Right cardiac atrium (tissue), 5 donors: ENCODE results near the gene PSMC2. TPM values are rescaled to one million over a fixed set of nuclear protein-coding genes. Genes with fewer than 3 reads are reported as not detected.

Source experiments
- ATAC-seq, 2 donors: fragments of 200-7000 bp; cut with Tn5 transposase; one replicate each; pipeline versions ENCODE4 v1.8.0 to v1.9.1; 2020; ENCODE audit warnings: moderate library complexity in 2 of 2, mild to moderate bottlenecking in 1 of 2
- DNase-seq, 3 donors: peaks; one replicate each; pipeline ENCODE4 v3.0.0-alpha.2; 2020
- H3K27ac ChIP-seq: one replicate; pipeline ENCODE4 v1.5.1; 2013; ENCODE audit warnings: mild to moderate bottlenecking, low read length, control low read depth, moderate library complexity
- H3K27me3 ChIP-seq: one replicate; pipeline ENCODE4 v1.6.1; 2013; ENCODE audit not compliant: control insufficient read depth, insufficient read depth
- H3K4me1 ChIP-seq: one replicate; pipeline ENCODE4 v1.6.1; 2013; ENCODE audit warnings: low read length; ENCODE audit not compliant: control insufficient read depth, insufficient read depth
- H3K4me3 ChIP-seq: one replicate; pipeline ENCODE4 v1.5.1; 2013; ENCODE audit warnings: low read length, control low read depth
- H3K9me3 ChIP-seq: one replicate; pipeline ENCODE4 v1.6.1; 2013; ENCODE audit warnings: low read length; ENCODE audit not compliant: control insufficient read depth
- WGBS: extraction: QIAGEN DNeasy Blood & Tissue Kit; methylation state at CpG from one replicate; pipeline ENCODE4 v1.1.7; 2013; 5-methylcytosine and 5-hydroxymethylcytosine counted together
- intact Hi-C, 4 donors: fragments of 100-400 bp; cut with DNase I; formaldehyde crosslinking; loops; one replicate each; pipeline versions ENCODE4 v1.11.0 to v1.14.0; 2022 to 2023
- polyA plus RNA-seq: library from polyadenylated mRNA; stranded (reverse); fragments of 200-250 nt; gene quantifications from one replicate; pipeline ENCODE4 v1.2.3, GENCODE V29; 2013
- total RNA-seq, 4 donors: library from RNA; stranded (reverse); fragmentation: NEBNext Ultra II Directional; extraction: Animal tissue kit (Norgen Biotek cat#: 25700); gene quantifications; one replicate each; pipeline ENCODE4 v1.2.1, GENCODE V29; 2021
- donor health status: healthy with polysubstance abuse.
- donor health status: DM: no; HTN: yes; CAD: no.
- donor health status: DM: no; HTN: no; CAD: no.
- donor health status: DM: no; HTN: yes; CAD: no; lungs with severe emphysema.
- donor health status: DM: yes; HTN: yes; CAD: no.

Gene PSMC2
- total and polyA plus RNA-seq, 5 donors = 108 to 140 (median 120) TPM

GRCh38 chr7:103379270-103379975, 32.0 kb downstream of the PSMC2 start:
- no peaks in the 10 kb centered on the region for H3K4me1 ChIP-seq
- H3K27ac ChIP-seq = no peak overlapping the region
- H3K27me3 ChIP-seq = no peaks in the 10 kb centered on the region
- ATAC-seq (no peak), DNase-seq (no peak)
- H3K9me3 ChIP-seq = no peaks in the 10 kb centered on the region
- H3K4me3 ChIP-seq = no peak overlapping the region
- 51% methylated on average over 3 of the region's 3 CpGs for WGBS
- intact Hi-C loops = no loop called here

DNA sequence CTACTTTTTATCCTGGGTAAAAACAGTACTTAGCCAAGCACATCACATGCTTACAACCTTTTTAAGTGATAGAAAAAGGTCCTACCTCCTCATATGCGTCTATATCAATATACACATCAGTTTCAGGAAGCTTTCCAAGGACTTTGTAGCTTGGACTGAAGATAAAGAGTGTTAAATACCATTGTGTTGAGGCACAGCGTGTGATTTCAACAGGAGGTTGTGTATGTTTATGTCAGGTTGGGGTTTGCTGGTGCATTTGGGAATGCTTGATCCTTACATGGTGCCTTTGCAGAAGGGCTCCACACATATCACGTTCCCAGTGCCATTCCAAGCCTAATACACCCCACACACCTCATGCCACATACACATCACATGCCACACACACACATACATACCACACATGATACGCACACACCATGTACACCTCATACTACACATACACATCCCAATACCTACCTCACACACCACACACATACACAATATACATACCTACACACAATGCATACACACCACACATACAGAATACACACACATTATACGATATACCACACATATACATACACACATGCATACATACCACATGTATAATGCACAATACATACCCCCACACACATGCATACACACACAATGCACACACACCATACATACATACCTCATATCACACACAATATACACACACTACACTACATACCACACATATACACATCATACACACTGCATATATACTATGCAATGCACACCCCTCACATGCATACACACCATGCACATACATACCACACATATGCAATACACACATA, 33.1 kb downstream of the PSMC2 start:
- WGBS = 64% methylated on average over 5 of the region's 5 CpGs
- Histone ChIP-seq H3K4me3 (no peak overlapping the region), H3K4me1 (no peaks in the 10 kb centered on the region), H3K27ac (no peak overlapping the region), H3K27me3 (no peaks in the 10 kb centered on the region), H3K9me3 (no peaks in the 10 kb centered on the region)
- DNase-seq (no peak), ATAC-seq (no peak)
- intact Hi-C loops = no loop called here

GRCh38 chr7:103381280-103382031, 34.0 kb downstream of the PSMC2 start:
- no peak overlapping the region for H3K27ac ChIP-seq
- H3K4me3 ChIP-seq = no peak overlapping the region
- no peaks in the 10 kb centered on the region for H3K9me3 ChIP-seq
- no peaks in the 10 kb centered on the region for H3K27me3 ChIP-seq
- DNase-seq = no peak
- no peak for ATAC-seq
- H3K4me1 ChIP-seq = no peaks in the 10 kb centered on the region
- WGBS = 92% methylated on average over 4 of the region's 4 CpGs
- intact Hi-C loops = no loop called here

DNA sequence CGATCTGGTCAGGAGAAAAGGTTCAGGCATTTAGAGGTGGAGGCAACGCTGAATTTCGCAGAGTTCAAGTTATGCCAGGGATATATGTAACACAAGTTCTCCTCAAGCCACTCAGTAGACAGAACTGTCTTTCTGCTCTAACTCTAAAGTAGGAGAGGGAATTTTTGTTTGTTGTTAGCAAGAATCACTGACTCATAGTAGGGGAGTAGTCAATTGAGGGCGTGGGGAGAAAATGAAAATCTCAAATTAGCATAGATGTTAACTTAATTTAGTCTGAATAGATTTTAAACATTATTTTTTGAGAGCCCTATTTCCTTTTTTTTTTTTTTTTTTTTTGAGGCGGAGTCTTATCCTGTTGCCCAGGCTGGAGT, 34.6 kb downstream of the PSMC2 start:
- intact Hi-C loops = no loop called here
- no peak for DNase-seq
- H3K4me1 ChIP-seq = no peaks in the 10 kb centered on the region
- H3K4me3 ChIP-seq = no peak overlapping the region
- H3K9me3 ChIP-seq = no peaks in the 10 kb centered on the region
- 88% methylated on average over 5 of the region's 5 CpGs for WGBS
- ATAC-seq = no peak
- H3K27ac ChIP-seq = no peak overlapping the region
- H3K27me3 ChIP-seq = no peaks in the 10 kb centered on the region

DNA sequence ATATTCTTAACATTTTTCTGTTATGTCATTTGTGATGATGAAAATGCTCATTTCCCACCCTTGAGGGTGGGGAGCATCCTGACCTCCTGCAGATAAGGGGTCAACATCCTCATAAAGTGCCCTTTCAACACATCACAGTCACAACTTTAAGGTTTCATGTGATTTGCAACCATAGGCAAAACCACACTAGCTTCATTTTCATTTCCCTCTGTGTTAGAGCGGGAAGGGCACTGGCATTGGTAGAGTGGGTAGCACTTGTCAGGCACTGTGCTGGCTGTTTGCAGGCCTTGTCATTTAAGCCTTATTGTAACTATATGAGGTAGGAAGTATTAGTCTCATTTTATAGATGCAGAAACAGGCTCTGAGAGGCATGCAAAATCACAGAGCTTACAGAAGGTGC, 39.8 kb downstream of the PSMC2 start:
- WGBS = 71% methylated on average over 1 of the region's 1 CpG
- H3K9me3 ChIP-seq = no peaks in the 10 kb centered on the region
- H3K27ac ChIP-seq = no peak overlapping the region
- H3K4me3 ChIP-seq = no peak overlapping the region
- no peaks in the 10 kb centered on the region for H3K4me1 ChIP-seq
- intact Hi-C loops = no loop called here
- no peaks in the 10 kb centered on the region for H3K27me3 ChIP-seq
- ATAC-seq (no peak), DNase-seq (no peak)

- ATAC-seq (no peak), DNase-seq (no peak)
- H3K9me3 ChIP-seq = no peaks in the 10 kb centered on the region
- no peaks in the 10 kb centered on the region for H3K4me1 ChIP-seq
- no peak overlapping the region for H3K27ac ChIP-seq
- intact Hi-C loops = no loop called here
- 46% methylated on average over 4 of the region's 4 CpGs for WGBS
- H3K27me3 ChIP-seq = no peaks in the 10 kb centered on the region
- no peak overlapping the region for H3K4me3 ChIP-seq
These were observed 41.2 kb downstream of the PSMC2 start for GRCh38 chr7:103388469-103389140.

DNA sequence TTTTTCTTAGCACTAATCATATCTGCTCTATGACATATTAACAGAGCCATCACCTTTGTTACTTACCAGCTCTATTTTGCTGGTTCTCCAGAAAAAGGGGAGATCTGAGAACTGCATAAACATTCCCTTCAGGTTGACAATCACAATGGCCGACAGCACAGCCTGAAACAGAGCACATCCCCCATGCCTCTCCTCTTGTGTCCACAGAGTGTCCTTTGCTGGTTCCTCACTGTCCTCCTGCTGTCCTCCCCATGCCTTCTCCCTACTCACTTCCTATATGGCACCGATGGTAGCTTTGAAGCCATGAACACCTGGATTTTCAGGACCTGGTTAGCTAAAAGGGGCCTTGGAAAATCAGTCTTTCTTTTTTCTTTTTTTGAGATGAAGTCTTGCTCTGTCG, 41.8 kb downstream of the PSMC2 start:
- intact Hi-C loops = no loop called here
- H3K27me3 ChIP-seq = no peaks in the 10 kb centered on the region
- 91% methylated on average over 3 of the region's 3 CpGs for WGBS
- no peak for ATAC-seq
- no peaks in the 10 kb centered on the region for H3K9me3 ChIP-seq
- DNase-seq = no peak
- no peak overlapping the region for H3K27ac ChIP-seq
- no peak overlapping the region for H3K4me3 ChIP-seq
- no peaks in the 10 kb centered on the region for H3K4me1 ChIP-seq

- WGBS = 95% methylated on average over 5 of the region's 5 CpGs
- intact Hi-C loops = no loop called here
- H3K27ac ChIP-seq = no peak overlapping the region
- H3K27me3 ChIP-seq = no peaks in the 10 kb centered on the region
- ATAC-seq = no peak
- no peaks in the 10 kb centered on the region for H3K4me1 ChIP-seq
- H3K9me3 ChIP-seq = no peaks in the 10 kb centered on the region
- DNase-seq = no peak
- H3K4me3 ChIP-seq = no peak overlapping the region
These were observed 43.7 kb downstream of the PSMC2 start for GRCh38 chr7:103391150-103391549.

GRCh38 chr7:103391976-103392375, 44.5 kb downstream of the PSMC2 start:
- no peak for ATAC-seq
- Histone ChIP-seq H3K4me1 (no peaks in the 10 kb centered on the region), H3K4me3 (no peak overlapping the region), H3K27me3 (no peaks in the 10 kb centered on the region), H3K27ac (no peak overlapping the region), H3K9me3 (no peaks in the 10 kb centered on the region)
- DNase-seq = no peak
- 62% methylated on average over 2 of the region's 2 CpGs for WGBS
- intact Hi-C loops = no loop called here

GRCh38 chr7:103394566-103394965, 47.1 kb downstream of the PSMC2 start:
- WGBS = 86% methylated on average over 4 of the region's 4 CpGs
- Histone ChIP-seq H3K9me3 (no peaks in the 10 kb centered on the region), H3K27me3 (no peaks in the 10 kb centered on the region), H3K27ac (no peak overlapping the region), H3K4me3 (no peak overlapping the region), H3K4me1 (no peaks in the 10 kb centered on the region)
- DNase-seq (no peak), ATAC-seq (no peak)
- intact Hi-C loops = no loop called here

DNA sequence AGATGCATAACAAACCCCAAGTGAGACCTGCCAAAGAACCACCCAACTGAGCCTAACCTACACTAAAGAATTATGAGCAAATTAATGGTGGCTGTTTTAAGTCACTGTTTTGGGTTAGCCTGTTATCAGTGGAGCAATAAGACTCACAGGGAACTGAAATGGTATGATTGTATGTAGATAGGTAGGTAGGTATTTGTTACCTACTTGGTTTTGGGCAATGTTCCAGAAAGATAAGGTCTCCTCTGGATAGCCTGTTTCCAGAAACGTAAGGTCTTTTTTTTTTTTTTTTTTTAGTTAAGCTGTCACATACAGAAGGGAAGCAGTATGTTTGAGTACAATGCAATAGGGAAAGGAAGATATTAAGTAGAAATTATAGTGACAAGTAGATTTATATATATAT, 47.6 kb downstream of the PSMC2 start:
- Histone ChIP-seq H3K4me1 (no peaks in the 10 kb centered on the region), H3K27me3 (no peaks in the 10 kb centered on the region), H3K4me3 (no peak overlapping the region), H3K9me3 (no peaks in the 10 kb centered on the region), H3K27ac (no peak overlapping the region)
- DNase-seq = no peak
- no peak for ATAC-seq
- WGBS = 50% methylated on average over 1 of the region's 1 CpG
- intact Hi-C loops = no loop called here
